ENCODE results near the gene EIF3J.

EIF3J gene

DNA sequence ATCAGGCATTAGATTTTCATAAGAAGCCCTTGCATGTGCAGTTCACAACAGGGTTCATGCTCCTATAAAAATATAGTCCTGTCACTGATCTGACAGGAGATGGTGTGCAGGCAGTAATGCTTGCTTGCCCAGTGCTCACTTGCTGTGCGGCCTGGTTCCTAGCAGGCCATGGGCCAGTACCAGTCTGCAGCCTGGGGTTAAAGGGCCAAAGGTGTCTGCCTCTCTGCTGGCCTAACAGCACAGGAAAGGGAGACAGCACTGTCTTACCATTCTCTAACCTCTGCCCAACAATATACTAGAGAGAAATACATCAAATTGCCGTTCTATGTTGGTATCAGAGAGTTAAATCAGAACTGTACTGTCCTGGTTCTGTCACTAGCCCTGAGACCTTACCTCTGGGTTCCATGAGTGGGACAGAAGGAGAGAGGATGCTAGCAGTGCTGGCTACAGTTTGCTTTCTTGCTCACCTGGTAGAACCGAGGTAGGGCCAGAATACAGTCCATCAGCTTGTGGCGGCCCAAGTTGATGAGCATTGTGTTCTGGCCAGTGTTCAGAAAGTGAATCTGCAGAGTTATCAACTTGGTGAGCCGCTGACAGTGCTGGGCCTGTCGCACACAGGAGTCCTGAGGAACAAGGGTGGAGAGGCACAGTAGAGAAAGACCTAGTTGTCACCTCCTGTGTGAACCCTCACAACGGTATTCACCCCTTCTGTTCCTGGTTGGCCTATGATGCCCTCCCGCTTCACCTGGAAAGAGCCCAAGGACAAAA, 28.6 kb downstream of the EIF3J start:
- H3K4me3 ChIP-seq (ENCODE audit: low read length) = no peak overlapping the region
- TF ChIP-seq, protein P1, sequence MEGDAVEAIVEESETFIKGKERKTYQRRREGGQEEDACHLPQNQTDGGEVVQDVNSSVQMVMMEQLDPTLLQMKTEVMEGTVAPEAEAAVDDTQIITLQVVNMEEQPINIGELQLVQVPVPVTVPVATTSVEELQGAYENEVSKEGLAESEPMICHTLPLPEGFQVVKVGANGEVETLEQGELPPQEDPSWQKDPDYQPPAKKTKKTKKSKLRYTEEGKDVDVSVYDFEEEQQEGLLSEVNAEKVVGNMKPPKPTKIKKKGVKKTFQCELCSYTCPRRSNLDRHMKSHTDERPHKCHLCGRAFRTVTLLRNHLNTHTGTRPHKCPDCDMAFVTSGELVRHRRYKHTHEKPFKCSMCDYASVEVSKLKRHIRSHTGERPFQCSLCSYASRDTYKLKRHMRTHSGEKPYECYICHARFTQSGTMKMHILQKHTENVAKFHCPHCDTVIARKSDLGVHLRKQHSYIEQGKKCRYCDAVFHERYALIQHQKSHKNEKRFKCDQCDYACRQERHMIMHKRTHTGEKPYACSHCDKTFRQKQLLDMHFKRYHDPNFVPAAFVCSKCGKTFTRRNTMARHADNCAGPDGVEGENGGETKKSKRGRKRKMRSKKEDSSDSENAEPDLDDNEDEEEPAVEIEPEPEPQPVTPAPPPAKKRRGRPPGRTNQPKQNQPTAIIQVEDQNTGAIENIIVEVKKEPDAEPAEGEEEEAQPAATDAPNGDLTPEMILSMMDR (IDR thresholded peaks at IDR 0.05; ENCODE audit: insufficient read depth, low read depth, low read length, missing control alignments) = no peak
- no peak for DNase-seq (ENCODE audit: low read depth)

DNA sequence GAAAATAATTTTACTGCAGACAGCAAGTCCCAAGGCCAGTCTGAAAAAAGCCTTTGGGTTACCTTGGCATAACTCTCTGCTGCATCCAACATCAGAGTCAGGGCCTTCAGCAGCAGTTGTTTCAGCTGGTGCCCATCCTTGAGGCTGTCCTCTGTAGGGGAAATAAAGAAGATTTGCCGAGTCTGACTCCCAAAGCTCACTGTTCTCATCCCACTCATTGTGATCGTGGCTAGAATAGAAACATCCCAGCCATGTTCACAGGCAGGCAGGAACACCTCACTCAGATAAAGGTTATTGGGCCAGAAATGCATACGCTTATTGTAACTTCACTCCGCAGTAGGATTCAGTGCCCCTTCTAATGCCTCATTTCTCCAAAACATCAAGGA, 29.2 kb downstream of the EIF3J start:
- TF ChIP-seq, protein P1 (IDR thresholded peaks at IDR 0.05; ENCODE audit: insufficient read depth, low read depth, low read length, missing control alignments) = no peak

DNA sequence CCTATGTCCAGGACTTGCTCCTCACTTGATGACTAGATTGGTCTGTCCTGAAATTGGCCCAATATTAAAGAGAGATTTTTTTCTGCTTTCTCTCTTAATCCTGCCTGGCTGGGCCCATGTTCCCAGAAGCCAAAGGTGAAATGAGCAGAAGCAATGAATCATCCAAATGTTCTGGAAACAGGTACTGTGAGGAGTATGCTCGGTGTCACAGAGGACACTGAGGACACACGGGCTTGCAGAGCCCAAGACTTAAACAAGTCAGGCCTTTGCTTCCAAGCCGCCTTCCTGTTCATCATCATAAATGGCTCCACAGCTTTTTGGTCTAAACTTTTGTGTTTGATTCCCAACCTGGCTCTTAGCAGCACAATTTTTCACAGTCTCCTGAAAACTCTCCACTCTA, 31.4 kb downstream of the EIF3J start:
- no peak overlapping the region for H3K4me3 ChIP-seq (ENCODE audit: low read length)
- DNase-seq (ENCODE audit: low read depth) = no peak
- TF ChIP-seq, protein P1 (IDR thresholded peaks at IDR 0.05; ENCODE audit: insufficient read depth, low read depth, low read length, missing control alignments) = no peak

More for the DNA sequence above, 29.2 kb downstream of the EIF3J start:
- no peak for DNase-seq (ENCODE audit: low read depth)
- no peak overlapping the region for H3K4me3 ChIP-seq (ENCODE audit: low read length)

DNA sequence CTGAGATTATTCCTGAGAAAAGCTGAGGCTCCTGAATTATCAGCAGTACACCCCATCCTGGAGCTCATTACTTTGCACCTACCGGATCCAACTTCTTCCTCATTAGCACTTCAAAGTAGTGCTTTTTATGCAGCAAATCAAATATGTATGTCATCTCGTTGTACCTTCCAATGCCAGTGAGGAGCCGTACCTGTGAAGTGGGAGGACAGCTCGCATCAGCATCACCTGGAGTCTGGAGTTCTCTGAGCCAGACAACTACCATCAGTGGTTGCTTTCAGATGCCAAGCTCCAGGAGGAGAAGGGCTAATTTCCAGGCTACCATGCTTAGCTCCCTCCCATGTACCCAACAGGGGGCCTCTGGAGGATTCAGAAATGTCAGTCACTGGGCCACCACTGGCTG, 32.4 kb downstream of the EIF3J start:
- DNase-seq (ENCODE audit: low read depth) = no peak
- no peak overlapping the region for H3K4me3 ChIP-seq (ENCODE audit: low read length)
- TF ChIP-seq, protein P1 (IDR thresholded peaks at IDR 0.05; ENCODE audit: insufficient read depth, low read depth, low read length, missing control alignments) = no peak

DNA sequence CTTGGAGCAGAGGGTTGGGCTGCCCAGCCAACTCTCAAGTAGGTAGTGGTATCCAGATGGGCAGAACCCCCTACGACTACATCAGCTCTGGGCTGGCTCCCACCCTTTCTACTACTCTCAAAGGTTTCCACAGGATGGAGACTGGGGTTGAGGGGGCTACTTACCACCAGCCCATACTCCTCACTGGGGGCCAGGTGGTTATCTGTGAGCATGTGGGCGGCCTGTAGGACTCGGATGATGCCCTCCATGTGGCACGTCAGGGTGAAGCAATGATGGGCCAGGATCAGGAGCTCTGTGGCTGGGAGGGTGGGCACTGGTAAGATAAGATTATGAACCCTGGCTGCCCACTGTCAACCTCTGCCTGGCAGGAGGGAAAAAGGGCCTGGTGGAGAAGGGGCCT, 33.4 kb downstream of the EIF3J start:
- no peak overlapping the region for H3K4me3 ChIP-seq (ENCODE audit: low read length)
- TF ChIP-seq, protein P1 (IDR thresholded peaks at IDR 0.05; ENCODE audit: insufficient read depth, low read depth, low read length, missing control alignments) = no peak
- no peak for DNase-seq (ENCODE audit: low read depth)

DNA sequence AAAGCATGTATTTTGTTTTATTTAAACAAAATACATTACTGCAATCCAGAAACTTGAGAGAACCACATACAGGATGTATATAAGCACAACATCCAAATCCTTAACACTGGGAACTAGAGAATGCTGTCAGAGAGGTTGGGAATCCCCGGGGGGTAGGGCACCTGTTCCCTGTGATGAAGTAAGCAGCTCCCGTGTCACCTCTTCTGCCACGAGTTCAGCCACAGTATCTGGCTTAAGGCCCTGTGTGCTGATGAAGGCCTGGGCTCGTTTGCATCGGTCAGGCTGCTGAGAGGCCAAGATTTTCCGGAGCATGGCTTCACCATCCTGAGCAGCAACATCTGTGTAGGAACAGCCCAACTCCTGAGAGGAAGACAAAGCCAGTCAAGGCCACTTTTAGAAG, 36.4 kb downstream of the EIF3J start:
- no peak overlapping the region for H3K4me3 ChIP-seq (ENCODE audit: low read length)
- TF ChIP-seq, protein P1 (IDR thresholded peaks at IDR 0.05; ENCODE audit: insufficient read depth, low read depth, low read length, missing control alignments) = no peak
- no peak for DNase-seq (ENCODE audit: low read depth)

DNA sequence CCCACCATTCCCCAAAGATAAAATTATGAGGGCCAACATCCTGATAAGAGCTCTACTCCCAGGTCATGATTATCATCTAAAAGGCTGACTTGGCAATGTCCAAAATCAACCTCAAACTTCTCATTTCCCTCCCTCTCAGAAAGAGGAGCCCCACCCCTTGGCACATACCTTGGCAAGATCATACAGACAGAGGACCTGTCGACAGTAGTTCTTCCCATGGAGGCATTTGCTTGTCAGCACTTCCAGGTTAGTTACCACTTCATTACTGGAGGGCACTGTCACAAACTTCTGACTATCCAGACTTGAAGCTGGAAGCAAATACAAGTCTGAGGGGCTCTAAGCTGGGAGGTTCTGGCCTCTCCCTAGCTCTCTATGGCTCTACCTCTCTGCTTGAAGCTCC, 37.8 kb downstream of the EIF3J start:
- H3K4me3 ChIP-seq (ENCODE audit: low read length) = no peak overlapping the region
- TF ChIP-seq, protein P1 (IDR thresholded peaks at IDR 0.05; ENCODE audit: insufficient read depth, low read depth, low read length, missing control alignments) = no peak
- no peak for DNase-seq (ENCODE audit: low read depth)
